ENCODE measurements around the gene RABGAP1L.

GRCh38 chr1:174123843-174124242, 35.5 kb upstream of the RABGAP1L start:
- TF ChIP-seq POLR2A (IDR thresholded peaks at IDR 0.05; ENCODE audit: low read depth, low read length), result no peak
- no peak for TF ChIP-seq POLR2AphosphoS5 (IDR thresholded peaks at IDR 0.05; ENCODE audit: low read depth, low read length)

All from GM12892 (cell line).